H9 (cell line): ENCODE data around the gene MICAL3. TPM values are rescaled to one million over a fixed set of nuclear protein-coding genes. Genes with fewer than 3 reads are reported as not detected.
A peak's percentile ranks its signal among the peaks of the same experiment; 100 is the strongest.

Experiments
- DNase-seq: peaks from one replicate; pipeline ENCODE4 v3.0.0-alpha.2; 2017
- H2AFZ ChIP-seq: one replicate; pipeline ENCODE4 v1.6.1; 2013; ENCODE audit warnings: mild to moderate bottlenecking, low read length, control low read depth, moderate library complexity
- H2AK5ac ChIP-seq: 2 replicates; pipeline ENCODE4 v1.6.1; 2013; ENCODE audit warnings: low read length, control low read depth, mixed read lengths; ENCODE audit not compliant: insufficient read length
- H2BK120ac ChIP-seq: one replicate; pipeline ENCODE4 v1.6.1; 2013; ENCODE audit warnings: low read depth, mild to moderate bottlenecking, low read length, control low read depth, inconsistent platforms; ENCODE audit not compliant: poor library complexity, severe bottlenecking
- H2BK12ac ChIP-seq: 2 replicates; pipeline ENCODE4 v1.6.1; 2013; ENCODE audit warnings: low read length, control low read depth, mixed read lengths, low read depth; ENCODE audit not compliant: insufficient read length
- H2BK15ac ChIP-seq: 2 replicates; pipeline ENCODE4 v1.6.1; 2013; ENCODE audit warnings: low read depth, low read length, control low read depth
- H2BK20ac ChIP-seq: one replicate; pipeline ENCODE4 v1.6.1; 2013; ENCODE audit warnings: low read depth, mild to moderate bottlenecking, low read length, control low read depth, inconsistent platforms; ENCODE audit not compliant: poor library complexity, severe bottlenecking
- H2BK5ac ChIP-seq: 2 replicates; pipeline ENCODE4 v1.6.1; 2013; ENCODE audit warnings: low read length, control low read depth, mixed read lengths; ENCODE audit not compliant: insufficient read length
- H3K14ac ChIP-seq: 2 replicates; pipeline ENCODE4 v1.6.1; 2013; ENCODE audit warnings: low read length, control low read depth; ENCODE audit not compliant: insufficient read depth
- H3K18ac ChIP-seq: 2 replicates; pipeline ENCODE4 v1.6.1; 2013; ENCODE audit warnings: low read depth, mild to moderate bottlenecking, mixed read lengths, low read length, control low read depth; ENCODE audit not compliant: insufficient read length
- H3K23ac ChIP-seq: 2 replicates; pipeline ENCODE4 v1.6.1; 2013; ENCODE audit warnings: low read length, control low read depth, mixed read lengths, low read depth; ENCODE audit not compliant: insufficient read length
- H3K23me2 ChIP-seq: 2 replicates; pipeline ENCODE4 v1.6.1; 2013; ENCODE audit warnings: low read depth, mild to moderate bottlenecking, mixed read lengths, low read length, control low read depth; ENCODE audit not compliant: insufficient read length, poor library complexity, severe bottlenecking
- H3K27ac ChIP-seq: 2 replicates; pipeline ENCODE4 v1.5.1; 2013; ENCODE audit warnings: low read length, control low read depth, mixed read lengths, low read depth; ENCODE audit not compliant: insufficient read length
- H3K27me3 ChIP-seq: 2 replicates; pipeline ENCODE4 v1.6.1; 2013; ENCODE audit warnings: low read length, control low read depth, inconsistent platforms; ENCODE audit not compliant: insufficient read depth
- H3K4ac ChIP-seq: 2 replicates; pipeline ENCODE4 v1.6.1; 2013; ENCODE audit warnings: low read depth, mild to moderate bottlenecking, control low read depth, inconsistent platforms, low read length, moderate library complexity
- H3K4me1 ChIP-seq: 2 replicates; pipeline ENCODE4 v1.6.1; 2013; ENCODE audit warnings: low read length, control low read depth, inconsistent platforms; ENCODE audit not compliant: insufficient read depth
- H3K4me2 ChIP-seq: 2 replicates; pipeline ENCODE4 v1.6.1; 2013; ENCODE audit warnings: low read length, control low read depth, mixed read lengths; ENCODE audit not compliant: insufficient read length, insufficient read depth
- H3K56ac ChIP-seq: 2 replicates; pipeline ENCODE4 v1.6.1; 2013; ENCODE audit warnings: low read depth, mild to moderate bottlenecking, mixed read lengths, low read length, control low read depth; ENCODE audit not compliant: insufficient read length
- H3K79me1 ChIP-seq: 2 replicates; pipeline ENCODE4 v1.6.1; 2013; ENCODE audit warnings: low read depth, mild to moderate bottlenecking, moderate library complexity, low read length, control low read depth, inconsistent platforms; ENCODE audit not compliant: insufficient read depth, poor library complexity, severe bottlenecking
- H3K79me2 ChIP-seq: 2 replicates; pipeline ENCODE4 v1.6.1; 2013; ENCODE audit warnings: low read length, control low read depth, inconsistent platforms; ENCODE audit not compliant: insufficient read depth
- H3K9ac ChIP-seq: 2 replicates; pipeline ENCODE4 v1.6.1; 2013; ENCODE audit warnings: low read length, control low read depth, mixed read lengths; ENCODE audit not compliant: insufficient read length; ENCODE audit errors: extremely low read depth
- H3K9me3 ChIP-seq: one replicate; pipeline ENCODE4 v1.6.1; 2013; ENCODE audit warnings: low read depth, low read length, inconsistent platforms; ENCODE audit not compliant: control insufficient read depth
- H3T11ph ChIP-seq: one replicate; pipeline ENCODE4 v1.6.1; 2013; ENCODE audit warnings: mild to moderate bottlenecking, low read length, control low read depth, inconsistent platforms
- H4K20me1 ChIP-seq: one replicate; pipeline ENCODE4 v1.6.1; 2013; ENCODE audit not compliant: control insufficient read depth, insufficient read length, insufficient read depth
- H4K5ac ChIP-seq: 2 replicates; pipeline ENCODE4 v1.6.1; 2013; ENCODE audit warnings: low read depth, mild to moderate bottlenecking, mixed read lengths, low read length, control low read depth; ENCODE audit not compliant: insufficient read length
- H4K8ac ChIP-seq: replicated peaks from 2 replicates; pipeline ENCODE4 v1.6.1; 2013; ENCODE audit warnings: low read length, control low read depth, mixed read lengths, low read depth; ENCODE audit not compliant: insufficient read length
- H4K91ac ChIP-seq: 2 replicates; pipeline ENCODE4 v1.6.1; 2013; ENCODE audit warnings: low read depth, mild to moderate bottlenecking, moderate library complexity, mixed read lengths, low read length, control low read depth; ENCODE audit not compliant: insufficient read length
- H3K27ac Mint-ChIP-seq, 3 experiments: 2 replicates in 2 of 3; 3 replicates in 1 of 3; pipeline ENCODE4 v1.8.0; 2020 to 2021; ENCODE audit warnings: mixed read lengths in 3 of 3, mild to moderate bottlenecking in 1 of 3, moderate library complexity in 1 of 3
- H3K27me3 Mint-ChIP-seq: 2 replicates; pipeline ENCODE4 v1.8.0; 2021; ENCODE audit warnings: low read depth, mild to moderate bottlenecking, moderate library complexity, mixed read lengths
- H3K36me3 Mint-ChIP-seq, 3 experiments: 2 replicates in 2 of 3; 3 replicates in 1 of 3; pipeline ENCODE4 v1.8.0; 2020 to 2021; ENCODE audit warnings: low read depth in 3 of 3, mixed read lengths in 3 of 3; ENCODE audit not compliant: insufficient read depth in 1 of 3
- H3K4me1 Mint-ChIP-seq, 2 experiments: 2 replicates each; pipeline ENCODE4 v1.8.0; 2020; ENCODE audit warnings: mixed read lengths in 2 of 2
- H3K4me3 Mint-ChIP-seq, 2 experiments: 2 replicates in 1 of 2; 3 replicates in 1 of 2; pipeline ENCODE4 v1.8.0; 2020 to 2021; ENCODE audit warnings: mild to moderate bottlenecking in 2 of 2, mixed read lengths in 2 of 2, moderate library complexity in 1 of 2
- H3K9me3 Mint-ChIP-seq, 2 experiments: 2 replicates in 1 of 2; 3 replicates in 1 of 2; pipeline ENCODE4 v1.8.0; 2020; ENCODE audit warnings: mild to moderate bottlenecking in 2 of 2, mixed read lengths in 2 of 2, moderate library complexity in 1 of 2
- CTCF ChIP-seq: fragments of 200-600 bp; sonication (generic); conservative IDR thresholded peaks from 3 replicates; pipeline ENCODE4 v1.8.0; 2021; ENCODE audit warnings: antibody characterized with exemption, mild to moderate bottlenecking
- WGBS: extraction: QIAGEN DNeasy Blood & Tissue Kit; methylation state at CpG from one replicate; pipeline ENCODE4 v1.1.7; 2013; ENCODE audit warnings: missing lambda C conversion rate, low lambda C conversion rate, mixed read lengths; ENCODE audit not compliant: insufficient read length; ENCODE audit errors: extremely low coverage; 5-methylcytosine and 5-hydroxymethylcytosine counted together
- total RNA-seq: library from RNA; stranded (reverse); gene quantifications from 2 replicates; pipeline ENCODE4 v1.2.1, GENCODE V29; 2021

The MICAL3 gene
- total RNA-seq, 1 experiment from 2014 or later: 50.2 TPM

GRCh38 chr22:17783773-17784480 lies 240.4 kb downstream of the MICAL3 start:
- Histone ChIP-seq H3K27me3 (no peaks in the 10 kb centered on the region), H4K5ac (no peak overlapping the region), H3K79me1 (no peaks in the 10 kb centered on the region), H3K27ac (no peak overlapping the region), H3K4me1 (no peaks in the 10 kb centered on the region), H3K23ac (no peak overlapping the region), H2BK5ac (no peak overlapping the region), H2AK5ac (no peak overlapping the region), H4K91ac (no peak overlapping the region), H3K56ac (no peak overlapping the region), H3T11ph (no peak overlapping the region), H3K4ac (no peak overlapping the region), H3K23me2 (no peaks in the 10 kb centered on the region), H2BK120ac (no peak overlapping the region), H2BK15ac (no peak overlapping the region), H2AFZ (no peak overlapping the region), H3K14ac (no peak overlapping the region), H2BK20ac (no peak overlapping the region), H4K8ac (no peak overlapping the region), H2BK12ac (no peak overlapping the region), H4K20me1 (no peaks in the 10 kb centered on the region), H3K18ac (no peak overlapping the region), H3K79me2 (no peaks in the 10 kb centered on the region), H3K4me2 (no peak overlapping the region), H3K9me3 (no peaks in the 10 kb centered on the region), H3K9ac (no peak overlapping the region)
- DNase-seq: no peak
- Mint-ChIP-seq H3K27me3 (peaks cover 2% of the 10 kb centered on the region), H3K4me3 (no peak overlapping the region), H3K4me1 (peaks cover 23 to 31% of the 10 kb centered on the region in 2 experiments), H3K27ac (peak overlapping the region in 1 of 3 experiments; percentile 38; a peak in 1 of 7 replicates), H3K9me3 (no peaks in the 10 kb centered on the region; a peak in 1 of 5 replicates), H3K36me3 (no peaks in the 10 kb centered on the region; a peak in 2 of 7 replicates)
- no peak for TF ChIP-seq CTCF
- no CpG with 5 or more reads among the region's 18 CpGs for WGBS
